Endothelial cell of umbilical vein (primary cell): ENCODE results near the gene IDI2. TPM values are rescaled to one million over a fixed set of nuclear protein-coding genes. Genes with fewer than 3 reads are reported as not detected.

Experiments used
- BruUV-seq: library from RNA; stranded (reverse); fragments of 400-500 nt; replicated peaks from 2 replicates; lab custom pipeline; 2021; lab: Mats Ljungman, UMichigan
- CTCF ChIA-PET: fragments of 300-600, 350-600 bp; sonication (Branson Sonifier 250); formaldehyde crosslinking; loops from one replicate; lab custom pipeline; 2021; ENCODE audit warnings: antibody characterized with exemption, inconsistent platforms; lab: Charles Lee
- POLR2A ChIA-PET: fragments of 300-600, 350-600 bp; sonication (Branson Sonifier 250); formaldehyde crosslinking; loops from one replicate; lab custom pipeline; 2021; ENCODE audit warnings: antibody characterized with exemption, inconsistent platforms; lab: Charles Lee
- DNase-seq: peaks from one replicate; pipeline ENCODE4 v3.0.0-alpha.2; 2011; ENCODE audit warnings: low read depth, low spot score
- FAIRE-seq: peaks from 2 replicates; lab custom pipeline; 2011; peaks lifted over from hg19 to GRCh38; lab: Jason Lieb, UNC
- H2AFZ ChIP-seq: 2 replicates; pipeline ENCODE4 v1.6.0; 2012; ENCODE audit warnings: low read depth, low read length, control low read depth, inconsistent platforms
- H3K27ac ChIP-seq: 2 replicates; pipeline ENCODE4 v1.5.1; 2011; ENCODE audit warnings: low read depth, mild to moderate bottlenecking, control low read depth, low read length, moderate library complexity; ENCODE audit not compliant: insufficient read depth
- H3K27me3 ChIP-seq, 2 experiments: 2 replicates each; pipeline versions ENCODE4 v1.6.0 to v1.6.1; 2011; ENCODE audit warnings: low read length in 2 of 2, mixed read lengths in 1 of 2; ENCODE audit not compliant: control insufficient read depth in 2 of 2, insufficient read depth in 2 of 2
- H3K36me3 ChIP-seq, 2 experiments: 2 replicates in 1 of 2; 3 replicates in 1 of 2; pipeline ENCODE4 v1.5.1; 2011; ENCODE audit warnings: low read length in 2 of 2, mild to moderate bottlenecking in 1 of 2, moderate library complexity in 1 of 2; ENCODE audit not compliant: control insufficient read depth in 2 of 2, insufficient read depth in 2 of 2; ENCODE audit errors: extremely low read depth in 1 of 2
- H3K4me1 ChIP-seq: 3 replicates; pipeline ENCODE4 v1.5.1; 2011; ENCODE audit warnings: mild to moderate bottlenecking, low read length; ENCODE audit not compliant: control insufficient read depth, insufficient read depth; ENCODE audit errors: extremely low read depth
- H3K4me2 ChIP-seq: 2 replicates; pipeline ENCODE4 v1.6.1; 2011; ENCODE audit warnings: low read length, control low read depth, mixed read lengths; ENCODE audit not compliant: insufficient read depth
- H3K4me3 ChIP-seq, 3 experiments: fragments of 200-600 bp in 1 of 3; sonication (generic), shearing (Covaris generic) in 1 of 3; replicated peaks in 1 of 3; 2 replicates each; pipeline ENCODE4 v1.5.1; 2011 to 2016; ENCODE audit warnings: control low read depth in 3 of 3, low read length in 3 of 3, mild to moderate bottlenecking in 2 of 3, inconsistent platforms in 1 of 3, low read depth in 1 of 3, moderate library complexity in 1 of 3; ENCODE audit not compliant: insufficient read depth in 1 of 3
- H3K79me2 ChIP-seq: 2 replicates; pipeline ENCODE4 v1.6.0; 2012; ENCODE audit warnings: low read length, inconsistent platforms; ENCODE audit not compliant: control insufficient read depth, insufficient read depth
- H3K9ac ChIP-seq: replicated peaks from 2 replicates; pipeline ENCODE3; 2011; ENCODE audit warnings: low read length, control low read depth; ENCODE audit not compliant: insufficient read depth; ENCODE audit errors: extremely low read depth
- H3K9me1 ChIP-seq: replicated peaks from 3 replicates; pipeline ENCODE4 v1.6.0; 2011; ENCODE audit warnings: mild to moderate bottlenecking, low read length; ENCODE audit not compliant: control insufficient read depth, insufficient read depth; ENCODE audit errors: extremely low read depth
- H3K9me3 ChIP-seq: replicated peaks from 2 replicates; pipeline ENCODE4 v1.5.1; 2012; ENCODE audit warnings: low read length, inconsistent platforms; ENCODE audit not compliant: control insufficient read depth, insufficient read depth
- H4K20me1 ChIP-seq: replicated peaks from 2 replicates; pipeline ENCODE3; 2011; ENCODE audit warnings: mild to moderate bottlenecking, low read length; ENCODE audit not compliant: control insufficient read depth, insufficient read depth; ENCODE audit errors: extremely low read depth
- CTCF ChIP-seq, 2 donors: IDR thresholded peaks; 1 replicate in 1 of 2; 2 replicates in 1 of 2; pipeline ENCODE4 v1.5.1; 2011; ENCODE audit warnings: low read length in 2 of 2, mild to moderate bottlenecking in 2 of 2, moderate library complexity in 2 of 2, control low read depth in 1 of 2, inconsistent platforms in 1 of 2, low read depth in 1 of 2; ENCODE audit not compliant: insufficient read depth in 1 of 2; ENCODE audit errors: extremely low read depth in 1 of 2
- GATA2 ChIP-seq: IDR thresholded peaks from 2 replicates; pipeline ENCODE4 v1.7.0; 2011; ENCODE audit warnings: low read depth, mild to moderate bottlenecking, moderate library complexity, mixed read lengths, low read length; ENCODE audit not compliant: insufficient read length, insufficient read depth
- JUN ChIP-seq: IDR thresholded peaks from 2 replicates; pipeline ENCODE4 v1.6.1; 2011; ENCODE audit warnings: borderline replicate concordance, low read depth; ENCODE audit not compliant: insufficient read length, insufficient read depth
- MAX ChIP-seq: IDR thresholded peaks from 2 replicates; pipeline ENCODE4 v1.6.1; 2011; ENCODE audit not compliant: insufficient read depth, insufficient read length
- MYC ChIP-seq: IDR thresholded peaks from one replicate; pipeline ENCODE4 v1.6.1; 2011; ENCODE audit warnings: mild to moderate bottlenecking, low read depth, low read length
- POLR2AphosphoS5 ChIP-seq: IDR thresholded peaks from 2 replicates; pipeline ENCODE4 v1.6.1; 2012; ENCODE audit warnings: low read depth, mild to moderate bottlenecking, control low read depth, low read length, moderate library complexity; ENCODE audit not compliant: insufficient read depth
- dilution Hi-C: fragments of 300-500 bp; cut with MboI; formaldehyde crosslinking; loops from one replicate; pipeline ENCODE4 v1.15.0; 2019; ENCODE audit warnings: low sequenced_read_pairs; ENCODE audit not compliant: extremely low pct_ligation_motif_present
- intact Hi-C: fragments of 100-400 bp; cut with micrococcal nuclease; formaldehyde crosslinking; loops from one replicate; pipeline ENCODE4 v1.10.0; 2022
- polyA plus RNA-seq, 4 experiments: library from polyadenylated mRNA; depleted of rRNA in 3 of 4; stranded (reverse) in 3 of 4; unstranded in 1 of 4; fragments of >200 nt; gene quantifications; 2 replicates each; pipeline versions ENCODE4 v1.2.1 to v1.2.3, GENCODE V29; 2011 to 2012; ENCODE audit warnings: missing spikeins in 1 of 4
- total RNA-seq: library from RNA; stranded (reverse); gene quantifications from 2 replicates; pipeline ENCODE4 v1.2.3, GENCODE V29; 2021

Gene IDI2
- total and polyA plus RNA-seq, 2 donors (not counting 3 experiments of a cell fraction or from before 2014, with no cell fraction given) = not detected

GRCh38 chr10:992467-992866, 33.2 kb downstream of the IDI2 start:
- FAIRE-seq = no peak
- Histone ChIP-seq H3K79me2 (peaks cover 55% of the 10 kb centered on the region), H3K9me1 (no peaks in the 10 kb centered on the region), H3K27me3 (no peaks in the 10 kb centered on the region), H3K27ac (no peak overlapping the region), H3K9ac (no peak overlapping the region), H2AFZ (no peak overlapping the region), H3K4me3 (no peak overlapping the region), H4K20me1 (peaks cover 2% of the 10 kb centered on the region), H3K4me1 (peaks cover 8% of the 10 kb centered on the region), H3K36me3 (peaks cover 15 to 22% of the 10 kb centered on the region in 2 experiments), H3K9me3 (no peaks in the 10 kb centered on the region), H3K4me2 (no peak overlapping the region)
- dilution Hi-C loops = no loop called here
- ChIA-PET CTCF (no interaction called here), POLR2A (no interaction called here)
- no peak for TF ChIP-seq CTCF (IDR thresholded peaks at IDR 0.05; ENCODE audit: extremely low read depth in 1 of 2, insufficient read depth in 1 of 2, low read depth in 1 of 2, low read length in 2 of 2)
- no peak for TF ChIP-seq GATA2
- TF ChIP-seq MAX = no peak
- TF ChIP-seq POLR2AphosphoS5 = no peak
- TF ChIP-seq JUN = no peak
- TF ChIP-seq MYC = no peak
- no TSS peak for BruUV-seq
- no peak for DNase-seq
- intact Hi-C loops = no loop called here
